DMS153 (cell line): ENCODE measurements around the gene SPDYC.

Source experiments
- DNase-seq: peaks from one replicate; lab custom pipeline; 2025; lab: John Stamatoyannopoulos, UW

SPDYC gene

GRCh38 chr11:65206901-65207300 is 36.9 kb downstream of the SPDYC start:
- no peak for DNase-seq

DNA sequence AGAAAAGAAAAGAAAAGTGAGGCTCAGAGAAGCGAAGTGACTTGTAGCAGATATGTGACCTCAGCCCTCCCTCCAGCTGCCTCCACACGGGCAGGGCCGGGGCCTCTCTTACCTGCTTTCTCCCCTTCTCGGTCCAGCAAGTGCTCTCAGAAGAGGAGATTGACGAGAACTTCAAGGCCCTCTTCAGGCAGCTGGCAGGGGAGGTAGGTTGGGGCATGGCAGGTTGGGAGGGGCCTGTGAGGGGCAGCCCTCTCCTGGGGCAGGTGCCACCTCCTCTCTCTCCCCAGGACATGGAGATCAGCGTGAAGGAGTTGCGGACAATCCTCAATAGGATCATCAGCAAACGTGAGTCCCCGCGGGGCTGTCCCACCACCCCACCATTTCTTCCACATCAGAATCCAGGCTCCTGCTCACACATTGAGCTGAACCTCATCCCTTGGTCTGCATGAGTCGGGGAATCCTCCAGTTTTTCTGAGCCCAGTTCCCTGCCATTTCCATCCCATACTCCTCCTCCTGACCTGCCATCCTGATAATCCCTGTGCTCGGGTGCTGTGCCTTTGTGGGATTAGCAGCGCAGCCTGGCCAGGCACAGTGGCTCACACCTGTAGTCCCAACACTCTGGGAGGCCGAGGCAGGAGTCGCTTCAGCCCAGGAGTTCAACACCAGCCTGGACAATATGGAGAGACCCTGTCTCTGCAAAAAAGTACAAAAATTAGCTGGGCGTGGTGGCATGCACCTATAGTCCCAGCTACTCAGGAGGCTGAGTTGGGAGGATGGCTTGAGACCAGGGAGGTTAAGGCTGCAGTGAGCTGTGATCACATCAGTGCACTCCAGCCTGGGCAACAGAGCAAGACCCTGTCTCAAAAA is 38.1 kb downstream of the SPDYC start:
- DNase-seq = no peak

DNA sequence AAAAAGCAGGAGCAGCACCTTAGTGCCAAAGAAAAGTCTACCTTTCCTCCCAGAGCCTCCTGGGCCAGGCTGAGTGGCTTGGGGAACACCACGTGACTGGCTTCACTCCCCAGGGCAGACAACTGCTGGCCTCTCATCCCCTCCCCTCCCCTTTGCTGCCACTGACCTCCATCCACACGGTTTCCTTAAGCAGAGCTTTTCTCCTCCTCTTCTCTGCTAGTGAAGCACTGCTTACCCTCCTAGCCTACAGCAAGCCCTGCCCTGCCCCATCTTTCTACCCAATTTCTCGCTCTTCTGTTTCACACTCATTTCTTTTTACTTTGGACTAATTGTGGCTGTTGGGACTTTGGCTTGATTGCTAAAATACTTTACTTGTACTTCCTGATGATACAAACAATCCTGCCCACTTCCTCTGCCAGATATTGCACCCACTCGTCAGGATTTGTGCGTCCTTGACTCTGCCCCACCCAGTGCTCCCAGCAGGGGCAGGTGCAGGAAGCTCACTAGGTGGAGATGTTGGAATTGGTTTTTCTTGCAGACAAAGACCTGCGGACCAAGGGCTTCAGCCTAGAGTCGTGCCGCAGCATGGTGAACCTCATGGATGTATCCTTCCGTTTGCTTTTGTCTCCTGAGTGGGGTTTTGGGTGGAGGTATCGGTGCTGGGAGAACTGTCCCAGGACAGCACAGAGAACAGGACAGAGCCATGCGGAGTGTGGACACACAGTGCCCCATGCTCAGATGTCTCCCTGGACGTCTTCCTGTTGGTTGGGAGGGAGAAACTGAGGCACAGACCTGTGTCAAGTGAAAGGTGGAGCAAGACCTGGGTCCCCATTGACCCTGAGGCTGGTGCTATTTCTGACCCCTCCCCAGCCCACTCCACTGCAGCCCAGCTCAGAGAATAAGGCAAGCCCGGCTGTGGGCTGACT is 39.0 kb downstream of the SPDYC start:
- DNase-seq = no peak

GRCh38 chr11:65209711-65210360 is 39.8 kb downstream of the SPDYC start:
- DNase-seq = no peak

DNA sequence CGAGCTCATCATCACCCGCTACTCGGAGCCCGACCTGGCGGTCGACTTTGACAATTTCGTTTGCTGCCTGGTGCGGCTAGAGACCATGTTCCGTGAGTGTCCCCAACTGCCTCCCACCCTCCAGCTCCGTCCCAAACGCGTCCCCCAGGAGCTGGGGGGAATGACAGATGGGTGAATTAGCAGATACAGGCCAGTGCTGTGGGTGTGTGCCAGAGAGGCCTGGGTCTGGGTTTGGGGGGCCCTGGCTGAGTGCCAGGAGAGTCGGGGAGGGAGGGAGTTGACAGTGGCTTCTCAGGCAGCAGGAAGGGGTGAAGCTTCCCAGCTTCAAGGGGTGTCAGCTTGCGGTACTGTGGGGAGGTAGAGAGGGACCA is 40.3 kb downstream of the SPDYC start:
- no peak for DNase-seq

DNA sequence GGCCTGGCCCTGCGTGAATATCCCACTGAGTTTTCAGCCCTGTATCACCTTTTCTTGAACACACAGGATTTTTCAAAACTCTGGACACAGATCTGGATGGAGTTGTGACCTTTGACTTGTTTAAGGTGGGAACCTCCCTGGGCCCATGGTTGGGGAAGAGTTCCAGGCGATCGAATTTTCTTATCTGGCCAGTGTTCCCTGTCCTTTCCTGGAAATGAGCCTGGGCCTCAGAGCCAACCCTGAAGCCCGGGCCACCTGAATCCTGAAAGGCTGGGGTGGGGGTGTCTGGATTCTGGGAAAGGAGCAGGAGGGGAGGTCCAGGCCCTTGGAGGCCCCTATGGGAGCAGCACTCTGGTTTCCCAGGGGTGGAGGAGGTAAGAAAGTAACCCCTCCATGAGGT is 40.7 kb downstream of the SPDYC start:
- DNase-seq = no peak

GRCh38 chr11:65211293-65212105 is 41.5 kb downstream of the SPDYC start:
- DNase-seq = no peak

DNA sequence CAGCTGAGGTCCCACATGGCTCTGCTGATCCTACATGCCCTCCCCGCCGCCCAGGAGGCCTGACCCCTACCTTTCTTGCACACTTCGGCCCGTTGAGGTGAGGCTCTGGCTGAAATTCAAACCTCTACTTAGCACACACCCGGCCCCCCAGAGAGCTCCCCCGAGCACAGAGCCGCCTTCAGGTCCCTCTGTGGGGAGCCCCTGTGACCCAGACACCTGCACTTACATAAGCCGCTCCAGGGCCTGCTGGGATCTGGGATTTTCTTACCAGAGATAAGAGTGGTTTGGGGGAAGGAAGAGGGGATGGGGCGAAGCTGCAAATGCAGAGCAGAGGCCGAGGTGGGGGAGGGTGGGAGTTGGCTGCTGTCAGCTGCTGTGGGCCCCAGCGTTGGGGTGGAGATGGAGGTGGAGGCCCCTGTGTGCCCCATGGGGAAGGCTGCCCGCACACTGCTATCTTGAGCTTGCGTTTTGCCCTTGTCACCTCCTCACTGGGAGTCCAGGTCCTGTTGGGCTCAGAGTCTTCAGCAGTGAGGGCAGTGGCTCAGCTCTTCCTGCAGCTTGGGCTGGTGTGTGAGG is 42.3 kb downstream of the SPDYC start:
- no peak for DNase-seq

DNA sequence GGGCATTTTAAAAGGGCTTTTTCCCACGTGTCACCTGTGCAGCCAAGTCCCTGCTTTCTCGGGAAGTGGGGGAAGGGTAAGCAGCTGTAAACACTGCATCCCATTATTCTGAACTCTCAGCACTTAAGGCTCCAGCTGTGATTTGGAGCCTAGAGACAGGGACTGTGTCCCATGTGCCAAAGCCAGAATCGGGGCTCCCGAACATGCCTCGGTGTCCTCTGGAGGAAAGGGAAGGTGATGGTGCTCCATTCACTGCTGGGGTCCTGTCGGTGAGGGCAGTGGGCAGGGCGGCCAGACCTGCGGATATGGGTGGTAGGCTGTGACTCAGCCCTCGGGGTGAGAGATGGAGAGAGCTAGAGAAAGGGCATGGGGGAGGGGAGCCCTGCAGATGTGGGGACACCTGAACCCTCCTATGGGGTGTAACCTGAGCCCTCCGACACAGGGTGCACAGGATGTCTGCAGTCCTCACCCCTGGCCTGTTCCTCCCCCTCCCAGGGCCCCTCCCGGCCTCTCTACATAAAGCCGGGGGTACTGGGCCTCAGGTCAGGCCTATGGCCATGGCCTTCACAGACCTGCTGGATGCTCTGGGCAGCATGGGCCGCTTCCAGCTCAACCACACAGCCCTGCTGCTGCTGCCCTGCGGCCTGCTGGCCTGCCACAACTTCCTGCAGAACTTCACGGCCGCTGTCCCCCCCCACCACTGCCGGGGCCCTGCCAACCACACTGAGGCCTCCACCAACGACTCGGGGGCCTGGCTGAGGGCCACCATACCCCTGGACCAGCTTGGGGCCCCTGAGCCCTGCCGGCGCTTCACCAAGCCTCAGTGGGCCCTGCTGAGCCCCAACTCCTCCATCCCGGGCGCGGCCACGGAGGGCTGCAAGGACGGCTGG is 43.5 kb downstream of the SPDYC start:
- no peak for DNase-seq

GRCh38 chr11:65214212-65214845 is 44.3 kb downstream of the SPDYC start:
- no peak for DNase-seq

GRCh38 chr11:65215441-65216076 is 45.5 kb downstream of the SPDYC start:
- DNase-seq = no peak

DNA sequence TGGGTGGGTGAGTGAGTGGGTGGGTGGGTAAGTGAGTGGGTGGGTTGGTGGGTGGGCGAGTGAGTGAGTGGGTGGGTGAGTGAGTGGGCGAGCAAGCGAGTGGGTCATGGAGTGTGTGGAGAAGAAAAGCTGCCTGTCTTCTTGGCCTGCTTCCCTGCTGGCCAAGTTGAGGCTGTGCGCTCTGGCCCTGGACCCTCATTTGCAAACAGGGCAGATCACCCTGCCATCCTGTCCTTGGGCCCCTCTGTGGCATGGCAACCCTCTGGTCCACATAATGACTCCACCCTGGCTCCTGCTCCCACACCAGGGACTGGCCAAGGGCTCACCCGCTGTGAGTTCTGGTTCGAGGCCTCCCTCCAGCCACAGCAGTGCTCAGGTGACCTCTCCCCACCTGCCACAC is 46.8 kb downstream of the SPDYC start:
- no peak for DNase-seq

GRCh38 chr11:65217441-65218423 is 47.7 kb downstream of the SPDYC start:
- DNase-seq = no peak

DNA sequence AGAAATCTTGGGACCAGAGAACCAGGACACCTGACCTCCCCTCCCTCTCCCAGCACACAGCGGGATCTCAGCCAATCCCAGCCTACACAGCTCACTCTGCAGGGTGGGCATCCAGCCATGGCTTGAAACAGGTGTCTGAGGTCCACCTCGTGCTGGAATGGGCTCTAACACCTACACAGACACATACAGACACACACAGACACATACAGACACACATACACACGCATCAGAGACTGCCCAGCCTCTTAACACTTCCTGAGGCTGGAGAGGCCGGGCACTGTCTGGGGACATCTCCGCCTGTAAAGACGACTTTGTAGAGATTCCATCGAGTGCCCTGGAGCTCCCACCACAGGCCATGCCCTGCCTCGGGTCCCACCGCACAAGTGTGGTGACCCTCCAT is 48.4 kb downstream of the SPDYC start:
- no peak for DNase-seq

DNA sequence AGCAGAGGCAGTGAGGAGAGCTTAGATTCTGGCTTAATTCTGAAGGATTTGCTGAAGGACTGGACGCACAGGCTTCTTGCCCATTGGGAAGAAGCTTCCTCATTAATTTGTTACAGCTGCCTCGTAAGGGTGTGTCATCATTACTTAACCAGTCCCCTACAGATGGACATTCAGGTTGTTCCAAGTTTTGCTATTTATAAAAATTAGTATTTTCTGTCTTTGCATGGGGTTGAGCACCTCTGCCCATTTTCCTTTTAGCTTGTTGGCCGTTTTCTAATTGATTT is 49.8 kb downstream of the SPDYC start:
- no peak for DNase-seq

DNA sequence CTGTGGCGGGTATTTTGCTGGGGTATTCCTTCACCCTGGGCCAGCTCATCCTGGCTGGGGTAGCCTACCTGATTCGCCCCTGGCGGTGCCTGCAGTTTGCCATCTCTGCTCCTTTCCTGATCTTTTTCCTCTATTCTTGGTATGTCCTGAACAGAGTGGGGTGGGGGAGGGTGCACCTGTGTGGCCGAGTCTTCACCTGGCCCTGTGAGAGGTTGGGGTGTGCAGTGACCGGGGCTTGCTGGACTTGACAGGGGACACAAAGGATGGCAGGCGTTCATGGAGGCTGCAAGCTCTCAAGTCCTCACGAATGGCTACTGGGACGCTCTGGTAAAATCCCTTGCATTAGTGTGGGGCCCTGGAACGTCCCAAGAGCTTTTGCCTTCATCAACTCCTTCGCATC is 51.0 kb downstream of the SPDYC start:
- DNase-seq = no peak
